GM21529 (cell line): Measurements from ENCODE around the gene CEP112.
A peak's percentile ranks its signal among the peaks of the same experiment; 100 is the strongest.

Experiments
- ATAC-seq: cut with Tn5 transposase; IDR thresholded peaks from one replicate; pipeline ENCODE4 v1.9.1; 2021; ENCODE audit not compliant: unreplicated experiment

The CEP112 gene

GRCh38 chr17:65893692-65894279, 298.1 kb downstream of the CEP112 start:
- ATAC-seq, result no peak

GRCh38 chr17:65892912-65893377, 299.0 kb downstream of the CEP112 start:
- ATAC-seq, result no peak

GRCh38 chr17:65891231-65891735, 300.6 kb downstream of the CEP112 start:
- no peak for ATAC-seq

GRCh38 chr17:65888649-65889048, 303.3 kb downstream of the CEP112 start:
- no peak for ATAC-seq

- no peak for ATAC-seq
Measured at GRCh38 chr17:65886315-65887245, 305.4 kb downstream of the CEP112 start.

- ATAC-seq, result no peak
Measured at GRCh38 chr17:65885541-65886312, 306.2 kb downstream of the CEP112 start.

GRCh38 chr17:65876985-65877384, 314.9 kb downstream of the CEP112 start:
- no peak for ATAC-seq

- no peak for ATAC-seq
Measured at GRCh38 chr17:65868881-65869280, 323.1 kb downstream of the CEP112 start.

GRCh38 chr17:65867014-65867413, 324.9 kb downstream of the CEP112 start:
- ATAC-seq, result no peak

- no peak for ATAC-seq
Measured at GRCh38 chr17:65865715-65866425, 326.1 kb downstream of the CEP112 start.

- no peak for ATAC-seq
Measured at GRCh38 chr17:65864394-65864793, 327.5 kb downstream of the CEP112 start.

GRCh38 chr17:65857718-65858117, 334.2 kb downstream of the CEP112 start:
- ATAC-seq, result no peak

GRCh38 chr17:65856865-65857264, 335.1 kb downstream of the CEP112 start:
- ATAC-seq, result no peak

- no peak for ATAC-seq
Measured at GRCh38 chr17:65855675-65856074, 336.3 kb downstream of the CEP112 start.

- ATAC-seq, result no peak
Measured at GRCh38 chr17:65855245-65855644, 336.7 kb downstream of the CEP112 start.

GRCh38 chr17:65853816-65854215, 338.1 kb downstream of the CEP112 start:
- ATAC-seq, result no peak

- ATAC-seq, result no peak
Measured at GRCh38 chr17:65852911-65853310, 339.0 kb downstream of the CEP112 start.

GRCh38 chr17:65851965-65852736, 339.8 kb downstream of the CEP112 start:
- ATAC-seq, result no peak

GRCh38 chr17:65850486-65850885, 341.4 kb downstream of the CEP112 start:
- ATAC-seq, result peak; percentile 84

GRCh38 chr17:65848751-65849150, 343.2 kb downstream of the CEP112 start:
- ATAC-seq, result no peak
